ENCODE results near the gene CALD1.
A peak's percentile ranks its signal among the peaks of the same experiment; 100 is the strongest.

The CALD1 gene

GRCh38 chr7:134755422-134756022 lies 23.9 kb upstream of the CALD1 start:
- DNase-seq: peak; percentile 31
- in situ Hi-C loops (cut with HindIII; ENCODE audit: low pct_ligation_motif_present, low pct_unique_long_range_greater_than_20kb, low sequenced_read_pairs): no loop called here

DNA sequence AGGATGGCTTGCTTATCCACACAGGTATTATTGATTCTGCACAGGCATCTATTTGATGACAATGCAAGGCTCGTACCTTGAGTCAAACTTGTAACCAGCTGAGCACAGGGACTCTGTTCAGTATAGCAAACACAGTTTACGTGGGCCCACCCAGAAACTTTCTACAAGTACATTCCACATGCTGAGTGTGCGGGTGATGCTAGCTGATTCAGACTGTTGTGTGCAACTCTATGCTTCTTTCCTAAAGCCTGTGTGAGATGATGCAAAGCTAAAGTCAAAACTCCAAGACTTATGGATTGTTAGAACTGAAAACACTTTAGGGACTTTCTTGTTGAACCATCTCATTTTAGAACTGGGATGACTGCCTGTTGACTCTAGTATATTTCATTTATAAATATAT lies 21.5 kb upstream of the CALD1 start:
- DNase-seq: no peak
- in situ Hi-C loops (cut with HindIII; ENCODE audit: low pct_ligation_motif_present, low pct_unique_long_range_greater_than_20kb, low sequenced_read_pairs): no loop called here

DNA sequence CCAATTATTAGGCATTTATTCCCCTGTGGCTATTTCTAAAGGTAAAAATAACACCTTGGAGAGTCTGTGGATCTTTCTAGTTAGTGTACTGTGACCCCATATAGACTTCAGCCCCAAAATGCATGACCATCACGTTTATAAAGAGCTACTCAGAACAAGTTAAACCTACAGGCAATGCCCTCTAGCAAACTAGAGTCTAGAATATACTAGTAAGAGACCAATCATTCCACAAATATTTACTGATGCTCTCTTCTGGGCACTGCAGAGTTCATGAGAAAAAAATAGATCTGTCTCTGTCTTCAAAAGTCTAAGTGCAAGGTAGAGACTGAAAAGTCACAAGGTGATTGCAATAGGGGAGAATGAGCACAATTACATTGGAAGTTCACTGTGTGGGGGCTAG lies 20.5 kb upstream of the CALD1 start:
- in situ Hi-C loops (cut with HindIII; ENCODE audit: low pct_ligation_motif_present, low pct_unique_long_range_greater_than_20kb, low sequenced_read_pairs): no loop called here

GRCh38 chr7:134761266-134761665 lies 18.2 kb upstream of the CALD1 start:
- no peak for DNase-seq
- in situ Hi-C loops (cut with HindIII; ENCODE audit: low pct_ligation_motif_present, low pct_unique_long_range_greater_than_20kb, low sequenced_read_pairs): no loop called here

More for the DNA sequence above, 20.5 kb upstream of the CALD1 start:
- DNase-seq: no peak

DNA sequence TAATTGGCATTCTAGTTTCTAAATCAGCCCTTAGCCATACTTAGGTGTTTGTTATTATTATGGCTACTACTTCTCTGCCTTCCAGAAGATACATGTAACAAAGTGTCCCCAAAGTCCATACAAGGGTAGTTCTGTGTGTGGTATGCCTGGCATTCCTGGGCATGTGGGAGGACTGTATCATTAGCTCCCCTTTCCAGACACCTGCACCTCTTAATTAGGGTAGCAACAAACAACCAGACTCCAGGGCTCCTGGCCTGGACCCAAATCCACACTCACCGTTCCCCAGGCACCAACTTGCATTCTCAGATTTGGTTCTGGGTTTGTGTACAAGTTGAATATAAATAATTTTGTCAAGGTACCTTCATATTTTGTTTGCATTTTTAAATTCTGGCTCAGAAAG lies 15.5 kb upstream of the CALD1 start:
- no peak for DNase-seq
- in situ Hi-C loops (cut with HindIII; ENCODE audit: low pct_ligation_motif_present, low pct_unique_long_range_greater_than_20kb, low sequenced_read_pairs): no loop called here

DNA sequence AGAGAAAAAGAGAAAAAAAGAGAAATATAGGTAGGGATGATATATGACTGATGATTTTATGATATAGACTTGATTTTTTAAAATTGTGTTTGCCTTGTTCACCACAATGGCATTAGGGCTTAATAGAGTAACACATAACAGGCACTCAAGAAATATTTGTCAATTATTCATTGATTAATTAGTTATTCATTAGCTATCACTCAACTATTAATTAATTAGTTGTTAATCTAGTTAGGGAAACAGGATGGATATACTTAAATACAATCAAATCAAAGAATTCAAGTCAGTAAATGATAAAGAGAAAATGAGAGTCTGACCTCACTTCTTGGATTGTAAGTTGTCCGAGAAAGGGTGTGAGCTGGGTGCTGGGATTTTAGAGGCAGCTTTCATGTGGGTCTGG lies 15.1 kb upstream of the CALD1 start:
- in situ Hi-C loops (cut with HindIII; ENCODE audit: low pct_ligation_motif_present, low pct_unique_long_range_greater_than_20kb, low sequenced_read_pairs): no loop called here
- DNase-seq: no peak

DNA sequence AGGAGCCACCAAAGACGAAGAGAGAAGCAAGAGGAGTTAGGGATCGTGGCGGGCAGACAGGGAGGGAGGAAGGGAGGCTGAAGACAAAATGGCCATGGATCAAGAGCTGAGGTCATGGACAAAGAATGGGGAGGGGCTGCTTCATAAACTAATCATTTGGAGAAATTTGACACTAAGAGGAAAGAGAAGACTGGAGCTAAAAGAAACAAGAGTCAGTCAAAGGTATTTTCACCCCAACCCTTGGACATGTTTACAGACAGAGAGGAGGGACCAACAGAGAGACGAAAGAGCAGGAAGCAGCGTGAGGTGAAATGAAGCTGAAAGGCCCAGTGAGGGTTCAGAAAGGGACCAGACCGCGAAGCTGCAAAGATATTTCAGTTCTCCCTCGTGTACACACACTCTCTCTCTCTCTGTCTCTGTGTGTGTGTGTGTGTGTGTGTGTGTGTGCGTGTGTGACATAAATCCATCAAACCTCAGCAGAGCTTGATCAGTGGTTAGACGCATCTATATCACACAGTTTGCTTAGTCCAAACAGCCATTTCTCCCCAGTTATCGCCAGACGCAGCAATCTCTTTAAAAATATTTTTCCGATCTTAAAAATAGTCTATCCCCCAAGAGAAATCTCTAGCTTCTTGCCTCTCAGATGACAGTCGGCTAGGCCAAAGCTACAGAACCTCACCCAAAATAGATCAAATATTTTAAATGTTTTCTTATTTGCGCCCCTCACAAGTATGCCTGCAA lies 12.5 kb upstream of the CALD1 start:
- in situ Hi-C loops (cut with HindIII; ENCODE audit: low pct_ligation_motif_present, low pct_unique_long_range_greater_than_20kb, low sequenced_read_pairs): no loop called here
- DNase-seq: no peak

GRCh38 chr7:134767520-134768168 lies 11.8 kb upstream of the CALD1 start:
- DNase-seq: no peak
- in situ Hi-C loops (cut with HindIII; ENCODE audit: low pct_ligation_motif_present, low pct_unique_long_range_greater_than_20kb, low sequenced_read_pairs): no loop called here

DNA sequence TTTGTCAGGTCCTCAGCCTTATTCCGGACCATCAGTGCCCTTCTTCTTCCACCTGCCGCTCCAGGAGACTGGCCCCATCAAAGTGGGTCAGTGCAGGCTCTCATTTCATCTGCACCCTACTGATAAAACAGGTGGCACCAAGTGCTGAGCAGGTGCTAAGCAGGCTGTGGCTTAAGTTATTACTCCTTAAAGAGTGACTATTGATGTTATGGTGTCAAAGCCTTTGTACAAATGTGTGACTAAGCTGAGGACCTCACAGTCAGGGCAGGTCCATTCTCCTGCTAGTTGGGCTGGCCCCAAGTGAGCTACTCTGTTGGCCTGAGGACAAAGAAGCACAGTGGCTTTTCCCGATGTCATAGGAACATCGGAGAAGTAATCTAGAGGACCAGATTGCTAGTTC lies 11.2 kb upstream of the CALD1 start:
- in situ Hi-C loops (cut with HindIII; ENCODE audit: low pct_ligation_motif_present, low pct_unique_long_range_greater_than_20kb, low sequenced_read_pairs): no loop called here
- DNase-seq: no peak

DNA sequence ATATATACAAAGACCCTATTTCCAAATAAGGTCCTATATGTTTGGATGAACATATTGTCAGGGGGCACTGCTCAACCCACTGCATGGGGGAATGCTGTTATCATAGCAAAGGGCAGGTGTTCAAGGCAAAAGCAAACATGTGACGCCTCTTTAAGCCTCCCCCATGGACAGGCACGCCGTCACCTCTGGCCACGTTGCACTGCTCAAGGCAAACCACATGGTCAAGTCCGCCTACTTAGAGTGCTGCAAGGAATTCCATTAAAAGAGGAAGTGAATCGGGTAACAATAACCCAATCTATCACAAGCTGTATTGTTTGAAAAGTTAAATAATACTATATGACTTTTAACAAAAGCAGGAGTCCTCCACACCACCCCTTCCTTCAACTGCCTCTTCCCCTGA lies 8.8 kb upstream of the CALD1 start:
- in situ Hi-C loops (cut with HindIII; ENCODE audit: low pct_ligation_motif_present, low pct_unique_long_range_greater_than_20kb, low sequenced_read_pairs): no loop called here
- DNase-seq: no peak

DNA sequence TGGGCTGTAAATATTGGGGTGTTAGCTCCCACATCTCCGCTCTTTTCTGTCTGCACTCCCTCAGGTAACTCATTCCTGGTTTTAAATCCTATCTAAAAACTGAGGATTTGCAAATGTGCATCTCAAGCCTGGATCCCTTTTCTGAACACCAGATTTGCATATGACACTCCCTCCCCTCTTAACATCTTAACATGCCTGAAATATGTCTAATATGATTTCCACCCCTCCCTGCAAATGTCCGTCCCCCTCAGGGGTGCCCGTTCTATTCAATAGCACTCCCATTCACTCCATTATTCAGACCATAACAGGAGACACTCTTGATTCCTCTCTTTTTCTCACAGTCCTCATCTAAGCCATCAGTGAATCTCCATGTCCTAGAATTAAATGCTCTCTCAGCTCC lies 8.3 kb upstream of the CALD1 start:
- in situ Hi-C loops (cut with HindIII; ENCODE audit: low pct_ligation_motif_present, low pct_unique_long_range_greater_than_20kb, low sequenced_read_pairs): no loop called here
- DNase-seq: no peak

DNA sequence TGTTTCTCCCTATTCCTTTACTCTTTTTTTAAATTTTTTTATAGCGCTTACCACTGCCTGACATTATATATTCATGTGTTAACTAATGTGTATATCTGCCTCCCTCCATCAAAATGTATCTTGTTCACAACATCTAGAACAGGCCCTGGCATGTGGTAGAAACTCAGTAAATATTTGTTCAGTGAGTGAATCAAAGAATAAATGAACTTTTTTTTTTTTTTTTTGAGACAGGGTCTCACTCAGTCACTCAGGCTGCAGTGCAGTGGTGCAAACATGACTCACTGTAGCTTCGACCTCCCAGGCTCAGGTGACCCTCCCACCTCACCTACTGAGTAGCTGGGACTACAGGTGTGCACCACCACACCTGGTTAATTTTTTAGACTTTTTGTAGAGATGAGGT lies 7.5 kb upstream of the CALD1 start:
- in situ Hi-C loops (cut with HindIII; ENCODE audit: low pct_ligation_motif_present, low pct_unique_long_range_greater_than_20kb, low sequenced_read_pairs): no loop called here
- DNase-seq: no peak

DNA sequence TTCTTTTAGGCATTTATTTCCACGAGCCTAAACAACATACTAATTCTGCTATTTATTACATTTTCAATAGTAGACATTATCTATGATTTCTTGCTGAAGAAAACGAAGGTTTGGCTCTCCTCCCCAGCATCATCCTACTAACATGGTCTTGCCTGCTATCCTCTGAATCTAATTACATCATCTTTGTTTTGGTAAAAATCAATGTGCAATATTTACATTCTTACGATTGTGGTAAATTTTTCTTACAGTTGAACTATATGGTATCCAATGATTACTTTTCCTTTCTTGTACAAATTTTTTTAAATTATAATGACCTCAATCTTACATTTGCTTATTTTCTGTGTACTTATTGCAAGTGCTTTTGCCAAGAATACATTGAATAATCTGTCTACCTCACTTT lies 7.0 kb upstream of the CALD1 start:
- no peak for DNase-seq
- in situ Hi-C loops (cut with HindIII; ENCODE audit: low pct_ligation_motif_present, low pct_unique_long_range_greater_than_20kb, low sequenced_read_pairs): no loop called here

DNA sequence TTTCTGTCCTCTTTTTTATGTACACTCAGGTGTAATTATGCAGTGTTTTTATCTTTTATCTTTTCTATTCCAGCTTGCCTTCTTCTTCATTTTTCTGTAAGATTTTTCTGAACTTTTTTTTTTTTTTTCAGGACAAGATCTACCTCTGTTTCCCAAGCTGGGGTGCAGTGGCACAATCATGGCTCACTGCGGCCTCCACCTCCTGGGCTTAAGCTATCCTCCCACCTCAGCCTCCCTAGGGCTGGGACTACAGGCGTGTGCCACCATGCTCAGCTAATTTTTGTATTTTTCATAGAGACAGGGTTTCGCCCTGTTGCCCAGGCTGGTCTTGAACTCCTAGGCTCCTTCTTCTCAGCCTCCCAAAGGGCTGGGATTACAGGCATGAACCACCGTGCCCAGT lies 6.3 kb upstream of the CALD1 start:
- in situ Hi-C loops (cut with HindIII; ENCODE audit: low pct_ligation_motif_present, low pct_unique_long_range_greater_than_20kb, low sequenced_read_pairs): no loop called here
- no peak for DNase-seq

GRCh38 chr7:134774119-134774518 lies 5.3 kb upstream of the CALD1 start:
- in situ Hi-C loops (cut with HindIII; ENCODE audit: low pct_ligation_motif_present, low pct_unique_long_range_greater_than_20kb, low sequenced_read_pairs): no loop called here
- no peak for DNase-seq

DNA sequence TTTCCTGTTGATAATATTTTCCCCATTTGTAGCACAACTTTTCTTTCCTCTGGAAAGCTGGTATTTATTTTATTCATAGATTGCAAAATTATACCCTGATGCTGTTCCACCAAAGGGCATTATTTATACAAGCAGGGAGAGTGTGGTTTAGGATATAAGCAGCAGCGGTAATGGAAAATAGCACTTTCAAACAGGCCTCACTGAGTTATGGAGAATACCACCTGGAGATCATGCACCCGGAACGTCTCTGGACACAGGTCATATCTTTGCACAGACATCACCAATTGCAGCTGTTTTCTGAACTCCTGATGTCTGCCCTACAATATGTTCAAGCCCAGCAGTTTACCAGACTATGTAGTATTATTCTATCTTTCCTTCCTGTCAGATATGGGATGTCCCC lies 2.0 kb upstream of the CALD1 start:
- DNase-seq: no peak
- in situ Hi-C loops (cut with HindIII; ENCODE audit: low pct_ligation_motif_present, low pct_unique_long_range_greater_than_20kb, low sequenced_read_pairs): no loop called here

- DNase-seq: no peak
- in situ Hi-C loops (cut with HindIII; ENCODE audit: low pct_ligation_motif_present, low pct_unique_long_range_greater_than_20kb, low sequenced_read_pairs): no loop called here
Measured at GRCh38 chr7:134777908-134778580, 1.4 kb upstream of the CALD1 start.

- DNase-seq: no peak
Measured at GRCh38 chr7:134779741-134780065, 269 bp downstream of the CALD1 start.

GRCh38 chr7:134780166-134780828 lies 863 bp downstream of the CALD1 start:
- in situ Hi-C loops (cut with HindIII; ENCODE audit: low pct_ligation_motif_present, low pct_unique_long_range_greater_than_20kb, low sequenced_read_pairs): no loop called here
- DNase-seq: no peak

More at GRCh38 chr7:134779741-134780065, 269 bp downstream of the CALD1 start:
- in situ Hi-C loops (cut with HindIII; ENCODE audit: low pct_ligation_motif_present, low pct_unique_long_range_greater_than_20kb, low sequenced_read_pairs): no loop called here
